A673 (cell line): ENCODE data around the gene BRD4. TPM values are rescaled to one million over a fixed set of nuclear protein-coding genes. Genes with fewer than 3 reads are reported as not detected.

Source experiments
- BruUV-seq: library from RNA; stranded (reverse); fragments of 400-500 nt; replicated peaks from 2 replicates; lab custom pipeline; 2021; lab: Mats Ljungman, UMichigan
- CTCF ChIA-PET: fragments of 300-600 bp; sonication (Branson Sonifier 250); formaldehyde crosslinking; loops from one replicate; lab custom pipeline; 2022; ENCODE audit warnings: antibody characterized with exemption; lab: Charles Lee
- POLR2A ChIA-PET: fragments of 300-600 bp; sonication (Branson Sonifier 250); formaldehyde crosslinking; loops from one replicate; lab custom pipeline; 2022; ENCODE audit warnings: antibody characterized with exemption; ENCODE audit not compliant: low non-redundant PET; lab: Charles Lee
- DNase-seq: peaks from one replicate; pipeline ENCODE4 v3.0.0-alpha.2; 2015; ENCODE audit warnings: low spot score
- H3K27ac ChIP-seq: fragments of 200-600 bp; sonication (generic); 2 replicates; pipeline ENCODE4 v1.5.1; 2016; ENCODE audit warnings: mixed run types, low read depth, mild to moderate bottlenecking, mixed read lengths, antibody characterized with exemption, low read length; ENCODE audit not compliant: poor library complexity, severe bottlenecking
- H3K27me3 ChIP-seq: fragments of 200-600 bp; sonication (generic); replicated peaks from 2 replicates; pipeline ENCODE4 v1.6.1; 2017; ENCODE audit warnings: mixed run types, low read depth, mild to moderate bottlenecking, mixed read lengths, antibody characterized with exemption, low read length; ENCODE audit not compliant: insufficient read depth, poor library complexity
- H3K36me3 ChIP-seq: fragments of 200-600 bp; sonication (generic); 2 replicates; pipeline ENCODE4 v1.6.1; 2016; ENCODE audit warnings: mixed run types, mild to moderate bottlenecking, mixed read lengths, antibody characterized with exemption, low read length; ENCODE audit not compliant: insufficient read depth, poor library complexity, severe bottlenecking
- H3K4me1 ChIP-seq: fragments of 200-600 bp; sonication (generic); 2 replicates; pipeline ENCODE4 v1.6.1; 2017; ENCODE audit warnings: mixed run types, mild to moderate bottlenecking, mixed read lengths, antibody characterized with exemption, low read length; ENCODE audit not compliant: insufficient read depth, poor library complexity, severe bottlenecking
- H3K4me3 ChIP-seq: fragments of 200-600 bp; sonication (generic); 2 replicates; pipeline ENCODE4 v1.5.1; 2016; ENCODE audit warnings: low read depth, mixed run types, mild to moderate bottlenecking, mixed read lengths, low read length; ENCODE audit not compliant: poor library complexity, severe bottlenecking
- H3K9me3 ChIP-seq: fragments of 200-600 bp; sonication (generic); 2 replicates; pipeline ENCODE4 v1.6.1; 2016; ENCODE audit warnings: mixed run types, low read depth, mild to moderate bottlenecking, mixed read lengths, antibody characterized with exemption, low read length; ENCODE audit not compliant: poor library complexity, severe bottlenecking
- EZH2 ChIP-seq: fragments of 200-600 bp; sonication (generic); IDR thresholded peaks from 2 replicates; pipeline ENCODE4 v1.6.1; 2017; ENCODE audit warnings: borderline replicate concordance, low read depth, mild to moderate bottlenecking, mixed read lengths, antibody characterized with exemption, low read length; ENCODE audit not compliant: poor library complexity, severe bottlenecking
- intact Hi-C: fragments of 100-400 bp; cut with micrococcal nuclease; formaldehyde crosslinking; loops from one replicate; pipeline ENCODE4 v1.10.0; 2022; ENCODE audit not compliant: unreplicated experiment
- total RNA-seq: library from RNA; stranded (reverse); gene quantifications from 2 replicates; pipeline ENCODE4 v1.2.3, GENCODE V29; 2021
- TF ChIP-seq, protein P1 (sequence below): fragments of 300-800, 200-600 bp; sonication (generic); conservative IDR thresholded peaks from 2 replicates; pipeline ENCODE4 v1.5.1; 2017; ENCODE audit warnings: low read depth, mild to moderate bottlenecking, antibody characterized with exemption, low read length, moderate library complexity, mixed read lengths

BRD4 gene
- total RNA-seq, 1 experiment from 2014 or later = 174 TPM

DNA sequence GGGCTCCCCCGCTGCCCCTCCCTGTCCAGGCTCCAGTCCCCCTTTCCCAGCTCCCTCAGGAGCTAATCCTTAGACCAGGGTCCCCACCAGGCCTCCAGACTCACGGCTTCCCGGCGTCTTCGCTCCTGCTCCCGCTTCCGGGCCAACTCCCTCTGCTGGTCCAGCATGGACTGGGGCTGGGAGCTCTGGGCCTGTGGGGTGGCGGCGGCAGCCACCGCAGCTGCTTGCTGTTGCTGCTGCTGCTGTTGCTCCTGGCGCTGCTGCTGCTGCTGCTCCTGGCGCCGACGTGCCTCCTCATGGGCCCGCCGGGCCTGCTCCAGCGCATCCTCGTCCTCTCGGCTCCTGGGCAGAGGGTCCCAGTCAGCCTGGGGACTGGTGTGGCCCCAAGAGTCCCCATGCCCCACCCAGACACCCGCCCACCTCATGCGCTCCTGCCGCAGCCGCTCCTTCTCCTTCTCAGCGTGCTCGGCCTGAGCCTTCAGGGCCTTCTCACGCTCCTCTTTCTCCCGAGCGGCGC lies 93.6 kb downstream of the BRD4 start:
- CTCF ChIA-PET = interaction anchor here (0.8 kb wide), 1 partner anchor 61 kb away, joined by 3 read pairs; no protein-coding TSS in a partner anchor
- BruUV-seq = TSS peak; percentile 67
- intact Hi-C loops = no loop called here

GRCh38 chr19:15237759-15238638 lies 94.3 kb downstream of the BRD4 start:
- Histone ChIP-seq H3K4me1 (no peaks in the 10 kb centered on the region), H3K27ac (no peak overlapping the region), H3K9me3 (no peaks in the 10 kb centered on the region), H3K36me3 (peaks cover 62% of the 10 kb centered on the region), H3K4me3 (no peak overlapping the region), H3K27me3 (no peaks in the 10 kb centered on the region)
- no TSS peak for BruUV-seq
- no peak for DNase-seq
- ChIA-PET POLR2A (no interaction called here), CTCF (interaction anchor here (0.8 kb wide), 1 partner anchor 61 kb away, joined by 3 read pairs; no protein-coding TSS in a partner anchor)
- intact Hi-C loops = no loop called here
- no peak for TF ChIP-seq EZH2
- TF ChIP-seq, protein P1, sequence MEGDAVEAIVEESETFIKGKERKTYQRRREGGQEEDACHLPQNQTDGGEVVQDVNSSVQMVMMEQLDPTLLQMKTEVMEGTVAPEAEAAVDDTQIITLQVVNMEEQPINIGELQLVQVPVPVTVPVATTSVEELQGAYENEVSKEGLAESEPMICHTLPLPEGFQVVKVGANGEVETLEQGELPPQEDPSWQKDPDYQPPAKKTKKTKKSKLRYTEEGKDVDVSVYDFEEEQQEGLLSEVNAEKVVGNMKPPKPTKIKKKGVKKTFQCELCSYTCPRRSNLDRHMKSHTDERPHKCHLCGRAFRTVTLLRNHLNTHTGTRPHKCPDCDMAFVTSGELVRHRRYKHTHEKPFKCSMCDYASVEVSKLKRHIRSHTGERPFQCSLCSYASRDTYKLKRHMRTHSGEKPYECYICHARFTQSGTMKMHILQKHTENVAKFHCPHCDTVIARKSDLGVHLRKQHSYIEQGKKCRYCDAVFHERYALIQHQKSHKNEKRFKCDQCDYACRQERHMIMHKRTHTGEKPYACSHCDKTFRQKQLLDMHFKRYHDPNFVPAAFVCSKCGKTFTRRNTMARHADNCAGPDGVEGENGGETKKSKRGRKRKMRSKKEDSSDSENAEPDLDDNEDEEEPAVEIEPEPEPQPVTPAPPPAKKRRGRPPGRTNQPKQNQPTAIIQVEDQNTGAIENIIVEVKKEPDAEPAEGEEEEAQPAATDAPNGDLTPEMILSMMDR = no peak

More for the DNA sequence above, 93.6 kb downstream of the BRD4 start:
- TF ChIP-seq EZH2 = no peak
- TF ChIP-seq, protein P1 = no peak
- H3K27me3 ChIP-seq = no peaks in the 10 kb centered on the region
- no peak overlapping the region for H3K27ac ChIP-seq
- H3K36me3 ChIP-seq = peaks cover 67% of the 10 kb centered on the region
- POLR2A ChIA-PET = no interaction called here
- H3K4me3 ChIP-seq = no peak overlapping the region
- H3K4me1 ChIP-seq = no peaks in the 10 kb centered on the region
- no peaks in the 10 kb centered on the region for H3K9me3 ChIP-seq
- no peak for DNase-seq

DNA sequence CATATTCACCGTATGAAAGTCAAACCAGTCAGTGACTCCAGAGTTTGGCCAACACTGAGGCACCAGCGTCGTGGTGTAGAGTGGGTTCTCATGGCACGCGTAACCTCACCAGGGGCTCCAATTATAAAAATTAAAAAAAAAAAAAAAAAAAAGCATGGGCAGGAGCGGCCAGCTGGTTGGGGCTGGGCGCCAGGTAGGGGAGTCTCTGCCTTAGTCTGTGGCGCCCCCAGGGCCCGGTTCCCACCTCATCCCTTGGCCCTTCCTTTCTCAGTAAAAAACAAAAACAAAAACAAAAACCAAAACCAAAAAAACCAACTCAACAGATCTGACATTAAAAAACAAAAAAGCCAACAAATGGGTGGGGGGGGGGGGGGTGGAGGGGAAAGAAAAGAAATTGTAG lies 95.5 kb downstream of the BRD4 start:
- intact Hi-C loops = no loop called here
- TF ChIP-seq EZH2 = no peak
- TF ChIP-seq, protein P1 = no peak
- Histone ChIP-seq H3K27me3 (no peaks in the 10 kb centered on the region), H3K36me3 (peaks cover 59% of the 10 kb centered on the region), H3K27ac (no peak overlapping the region), H3K4me1 (no peaks in the 10 kb centered on the region), H3K9me3 (no peaks in the 10 kb centered on the region), H3K4me3 (no peak overlapping the region)
- BruUV-seq = no TSS peak
- POLR2A ChIA-PET = interaction anchor here (0.6 kb wide), 1 partner anchor 295 kb away, joined by 22 read pairs; no protein-coding TSS in a partner anchor
- CTCF ChIA-PET = no interaction called here
- DNase-seq = no peak
